PFSK-1 (cell line): ENCODE measurements around the gene FAM184B.

ENCODE experiments used
- FOXP2 ChIP-seq: optimal IDR thresholded peaks from 2 replicates; pipeline ENCODE3; 2011; ENCODE audit warnings: borderline replicate concordance, control low read depth, inconsistent platforms; ENCODE audit not compliant: insufficient read depth; ENCODE audit errors: extremely low read length, extremely low read depth
- POLR2AphosphoS5 ChIP-seq: IDR thresholded peaks from 2 replicates; pipeline ENCODE4 v1.6.1; 2012; ENCODE audit warnings: low read depth, mild to moderate bottlenecking, control low read depth, low read length, moderate library complexity
- REST ChIP-seq, 2 experiments: IDR thresholded peaks; 2 replicates each; pipeline versions ENCODE4 v1.6.1 to v1.8.0; 2011 to 2012; ENCODE audit warnings: low read depth in 2 of 2, low read length in 2 of 2, control low read depth in 1 of 2, inconsistent platforms in 1 of 2, mild to moderate bottlenecking in 1 of 2, moderate library complexity in 1 of 2; ENCODE audit not compliant: insufficient read depth in 1 of 2
- SIN3A ChIP-seq: IDR thresholded peaks from 2 replicates; pipeline ENCODE4 v1.6.1; 2012; ENCODE audit warnings: mild to moderate bottlenecking, low read length, moderate library complexity, borderline replicate concordance; ENCODE audit not compliant: insufficient read depth
- TAF1 ChIP-seq: IDR thresholded peaks from 2 replicates; pipeline ENCODE4 v1.6.1; 2012; ENCODE audit warnings: low read length, control low read depth, borderline replicate concordance; ENCODE audit not compliant: insufficient read depth

FAM184B gene

GRCh38 chr4:17636696-17637622, 144.5 kb downstream of the FAM184B start:
- TF ChIP-seq SIN3A (no peak), FOXP2 (no peak), TAF1 (no peak), POLR2AphosphoS5 (no peak), REST (IDR thresholded peaks at IDR 0.05; ENCODE audit: insufficient read depth in 1 of 2, low read depth in 2 of 2, low read length in 2 of 2) (no peak)

- TF ChIP-seq POLR2AphosphoS5: no peak
- no peak for TF ChIP-seq REST (IDR thresholded peaks at IDR 0.05; ENCODE audit: insufficient read depth in 1 of 2, low read depth in 2 of 2, low read length in 2 of 2)
- no peak for TF ChIP-seq TAF1
- TF ChIP-seq SIN3A: no peak
- TF ChIP-seq FOXP2: no peak
Measured at GRCh38 chr4:17636341-17636695, 145.1 kb downstream of the FAM184B start.

- TF ChIP-seq REST (IDR thresholded peaks at IDR 0.05; ENCODE audit: insufficient read depth in 1 of 2, low read depth in 2 of 2, low read length in 2 of 2): no peak
- TF ChIP-seq SIN3A: no peak
- no peak for TF ChIP-seq TAF1
- TF ChIP-seq POLR2AphosphoS5: no peak
- no peak for TF ChIP-seq FOXP2
Measured at GRCh38 chr4:17635056-17635455, 146.4 kb downstream of the FAM184B start.

- TF ChIP-seq TAF1 (no peak), REST (IDR thresholded peaks at IDR 0.05; ENCODE audit: insufficient read depth in 1 of 2, low read depth in 2 of 2, low read length in 2 of 2) (no peak), POLR2AphosphoS5 (no peak), SIN3A (no peak), FOXP2 (no peak)
Measured at GRCh38 chr4:17633600-17633999, 147.8 kb downstream of the FAM184B start.

GRCh38 chr4:17630228-17630627, 151.2 kb downstream of the FAM184B start:
- TF ChIP-seq REST (IDR thresholded peaks at IDR 0.05; ENCODE audit: insufficient read depth in 1 of 2, low read depth in 2 of 2, low read length in 2 of 2): no peak
- TF ChIP-seq POLR2AphosphoS5: no peak
- TF ChIP-seq TAF1: no peak
- TF ChIP-seq FOXP2: no peak
- no peak for TF ChIP-seq SIN3A
